Thoracic aorta (tissue), 2 donors: ENCODE results near the gene MAD1L1. TPM values are rescaled to one million over a fixed set of nuclear protein-coding genes. Genes with fewer than 3 reads are reported as not detected.

Experiments
- ATAC-seq: fragments of 150-250 bp; one replicate; pipeline ENCODE4 v1.8.0; 2017; ENCODE audit warnings: low read depth; ENCODE audit not compliant: insufficient number of reproducible peaks, low FRiP score
- DNase-seq: peaks from one replicate; pipeline ENCODE4 v3.0.0-alpha.2; 2020; ENCODE audit warnings: low spot score
- H3K27ac ChIP-seq, 2 donors: fragments of 200-600 bp; sonication (generic); 1 replicate in 1 of 2; 2 replicates in 1 of 2; pipeline ENCODE4 v1.5.1; 2016; ENCODE audit warnings: mild to moderate bottlenecking in 2 of 2, moderate library complexity in 2 of 2
- H3K27me3 ChIP-seq: fragments of 200-600 bp; sonication (generic); replicated peaks from 2 replicates; pipeline ENCODE4 v1.6.0; 2016; ENCODE audit warnings: mild to moderate bottlenecking; ENCODE audit not compliant: insufficient read depth
- H3K36me3 ChIP-seq: fragments of 200-600 bp; sonication (generic); one replicate; pipeline ENCODE4 v1.5.1; 2016
- H3K4me1 ChIP-seq, 2 donors: fragments of 200-600 bp; sonication (generic); 1 replicate in 1 of 2; 2 replicates in 1 of 2; pipeline versions ENCODE4 v1.5.1 to v1.6.0; 2016; ENCODE audit warnings: low read depth in 2 of 2, mild to moderate bottlenecking in 1 of 2; ENCODE audit not compliant: control insufficient read depth in 1 of 2
- H3K4me3 ChIP-seq: fragments of 200-600 bp; sonication (generic); 2 replicates; pipeline ENCODE4 v1.5.1; 2016; ENCODE audit warnings: mild to moderate bottlenecking
- H3K9me3 ChIP-seq: fragments of 200-600 bp; sonication (generic); 2 replicates; pipeline ENCODE4 v1.5.1; 2016
- CTCF ChIP-seq: fragments of 200-600 bp; sonication (generic); IDR thresholded peaks from one replicate; pipeline ENCODE4 v1.5.1; 2019; ENCODE audit warnings: antibody characterized with exemption
- total RNA-seq, 2 donors: library from RNA; depleted of rRNA; stranded (reverse); fragments of >200 nt; gene quantifications; one replicate each; pipeline versions ENCODE4 v1.1.0 to v1.2.3, GENCODE V29; 2016

The MAD1L1 gene
- total RNA-seq, 2 donors from 2014 or later, result 27.4 to 41.3 TPM

DNA sequence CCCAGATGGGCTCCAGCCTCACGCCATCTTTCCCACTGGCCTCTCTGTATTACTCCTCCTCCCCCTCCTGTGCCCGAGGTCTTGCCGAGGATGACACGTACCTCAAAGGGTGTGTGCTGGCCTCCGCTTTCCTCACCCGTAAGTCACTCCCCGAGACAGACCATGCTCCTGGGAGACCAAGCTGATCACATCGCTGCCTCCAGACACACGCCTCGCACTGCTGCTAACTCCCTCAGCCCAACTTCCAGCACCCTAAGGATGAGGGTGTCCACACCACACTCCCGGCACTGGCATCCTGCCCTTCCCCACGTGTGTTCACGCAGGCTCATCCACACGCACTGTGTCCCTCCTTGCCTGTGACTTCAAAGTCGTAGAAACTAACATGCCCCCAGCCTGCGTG, 24.0 kb downstream of the MAD1L1 start:
- DNase-seq, result no peak
- no peak for TF ChIP-seq CTCF

GRCh38 chr7:2205036-2205780, 27.5 kb downstream of the MAD1L1 start:
- Histone ChIP-seq H3K27me3 (no peaks in the 10 kb centered on the region), H3K27ac (no peak overlapping the region), H3K4me3 (no peak overlapping the region), H3K36me3 (peaks cover 10% of the 10 kb centered on the region), H3K9me3 (no peaks in the 10 kb centered on the region), H3K4me1 (peaks cover 8 to 24% of the 10 kb centered on the region in 2 donors)
- no peak for ATAC-seq
- no peak for TF ChIP-seq CTCF
- DNase-seq, result no peak

More for the DNA sequence above, 24.0 kb downstream of the MAD1L1 start:
- Histone ChIP-seq H3K4me3 (no peak overlapping the region), H3K9me3 (no peaks in the 10 kb centered on the region), H3K4me1 (peaks cover 8 to 19% of the 10 kb centered on the region in 2 donors), H3K27ac (no peak overlapping the region), H3K36me3 (peaks cover 9% of the 10 kb centered on the region), H3K27me3 (no peaks in the 10 kb centered on the region)
- ATAC-seq, result no peak

DNA sequence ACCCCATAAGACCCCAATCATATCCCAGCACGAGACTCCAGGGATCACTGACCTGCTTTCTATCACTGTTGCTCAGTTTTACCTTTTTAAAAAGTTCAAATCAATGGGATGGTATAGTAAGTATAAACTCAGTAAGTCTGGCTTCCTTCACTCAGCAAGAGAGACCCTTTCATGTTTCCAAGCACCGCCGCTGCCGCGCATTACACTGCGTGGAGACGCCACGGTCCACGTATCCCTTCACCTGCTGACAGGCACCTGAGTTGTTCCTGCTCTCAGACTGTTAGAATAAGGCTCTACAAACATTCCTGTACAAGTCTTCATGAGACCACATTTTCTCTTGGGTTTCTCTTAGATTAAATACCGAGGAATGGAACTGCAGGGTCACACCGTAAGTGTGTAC, 28.3 kb downstream of the MAD1L1 start:
- ATAC-seq, result no peak
- no peak for DNase-seq
- no peak overlapping the region for H3K27ac ChIP-seq
- H3K4me1 ChIP-seq, result peaks cover 8 to 24% of the 10 kb centered on the region in 2 donors
- no peaks in the 10 kb centered on the region for H3K9me3 ChIP-seq
- no peaks in the 10 kb centered on the region for H3K27me3 ChIP-seq
- no peak overlapping the region for H3K4me3 ChIP-seq
- H3K36me3 ChIP-seq, result peaks cover 13% of the 10 kb centered on the region
- TF ChIP-seq CTCF, result no peak

DNA sequence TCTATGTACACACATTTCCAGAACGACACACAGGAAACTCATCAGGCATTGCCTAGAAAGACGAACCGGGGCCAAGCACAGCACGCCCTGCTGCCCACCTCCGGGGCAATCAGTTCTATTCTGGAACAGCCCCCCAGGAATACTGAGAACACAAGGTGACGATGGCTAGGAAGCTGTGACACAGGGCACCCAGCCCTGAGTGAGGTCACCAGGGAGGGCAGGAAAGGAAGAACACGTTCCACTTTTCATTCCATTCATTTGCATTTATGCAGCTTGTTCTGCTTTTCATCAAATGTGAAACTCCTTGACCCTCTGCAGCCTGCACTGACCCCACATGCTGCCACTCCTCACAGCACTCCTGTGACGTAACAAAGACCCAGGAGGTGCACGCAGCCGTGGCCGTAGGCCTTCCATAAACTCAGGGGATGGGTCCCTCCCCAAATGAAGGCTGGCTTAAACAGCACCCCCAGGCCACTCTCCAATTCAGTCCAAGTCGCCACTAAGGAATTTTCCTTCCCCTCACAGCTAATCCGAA, 28.9 kb downstream of the MAD1L1 start:
- no peak for TF ChIP-seq CTCF
- no peak for DNase-seq
- no peak for ATAC-seq

GRCh38 chr7:2202901-2203765, 29.6 kb downstream of the MAD1L1 start:
- no peak for TF ChIP-seq CTCF
- no peak overlapping the region for H3K27ac ChIP-seq
- no peaks in the 10 kb centered on the region for H3K27me3 ChIP-seq
- no peak for ATAC-seq
- no peak overlapping the region for H3K4me3 ChIP-seq
- DNase-seq, result no peak
- H3K36me3 ChIP-seq, result peaks cover 11% of the 10 kb centered on the region
- no peaks in the 10 kb centered on the region for H3K9me3 ChIP-seq
- H3K4me1 ChIP-seq, result peaks cover 8 to 24% of the 10 kb centered on the region in 2 donors

More for the DNA sequence above, 28.9 kb downstream of the MAD1L1 start:
- Histone ChIP-seq H3K27ac (no peak overlapping the region), H3K36me3 (peaks cover 13% of the 10 kb centered on the region), H3K4me1 (peaks cover 8 to 24% of the 10 kb centered on the region in 2 donors), H3K27me3 (no peaks in the 10 kb centered on the region), H3K4me3 (no peak overlapping the region), H3K9me3 (no peaks in the 10 kb centered on the region)
